Measurements from ENCODE around the gene LRPPRC.
"Not testable (repeated sequence)": the region's sequence is repeated elsewhere in the genome, so short reads cannot be mapped to it uniquely, and the experiment has no call there.

LRPPRC gene

DNA sequence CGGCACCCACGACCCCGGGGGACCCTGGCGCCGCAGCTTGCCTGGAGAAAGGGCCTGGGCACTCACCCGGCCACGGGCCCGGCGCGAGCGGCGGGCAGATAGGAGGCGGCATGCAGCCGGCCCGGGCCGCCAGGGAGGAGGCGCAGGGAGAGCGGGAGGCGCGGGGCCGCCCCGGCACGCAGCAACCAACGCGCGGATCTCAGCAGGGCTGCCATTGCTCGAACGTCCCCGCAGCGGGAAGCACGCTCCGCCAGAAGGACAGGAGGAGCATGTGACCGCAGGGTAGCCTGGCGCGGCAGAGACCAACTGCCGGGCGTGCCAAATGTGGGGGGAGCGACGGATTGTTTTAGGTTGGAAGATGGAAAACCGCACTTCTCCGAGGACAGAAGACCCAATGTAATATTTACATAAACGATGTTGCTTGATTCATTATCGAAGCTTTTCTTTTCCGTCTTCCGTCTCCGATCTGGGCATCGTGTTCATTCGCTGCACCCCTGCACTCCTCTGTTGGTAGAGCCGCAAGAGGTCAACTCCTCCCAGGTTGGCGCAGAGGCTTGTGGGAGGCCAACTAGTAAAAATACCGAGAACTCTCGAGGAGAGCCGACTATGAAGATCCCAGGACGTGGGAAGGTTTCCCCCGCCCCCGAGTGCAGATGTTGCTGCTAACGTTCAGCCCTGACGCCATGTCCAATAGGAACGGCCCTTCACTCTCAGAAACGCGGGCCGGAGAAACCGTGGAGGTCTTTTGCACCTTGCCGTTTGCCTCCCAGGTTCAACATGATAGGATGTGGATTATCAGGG lies at the start of gene LRPPRC:
TSS of gene LRPPRC (minus strand) at position 257 of the 801 bp plus-strand sequence. CDS start at position 215, 42 bp downstream.
- in situ Hi-C loops (cut with MboI; ENCODE audit: low sequenced_read_pairs), result no loop called here

- in situ Hi-C loops (cut with MboI; ENCODE audit: low sequenced_read_pairs), result no loop called here
Measured at GRCh38 chr2:44045061-44045460, 49.3 kb upstream of the LRPPRC start.

DNA sequence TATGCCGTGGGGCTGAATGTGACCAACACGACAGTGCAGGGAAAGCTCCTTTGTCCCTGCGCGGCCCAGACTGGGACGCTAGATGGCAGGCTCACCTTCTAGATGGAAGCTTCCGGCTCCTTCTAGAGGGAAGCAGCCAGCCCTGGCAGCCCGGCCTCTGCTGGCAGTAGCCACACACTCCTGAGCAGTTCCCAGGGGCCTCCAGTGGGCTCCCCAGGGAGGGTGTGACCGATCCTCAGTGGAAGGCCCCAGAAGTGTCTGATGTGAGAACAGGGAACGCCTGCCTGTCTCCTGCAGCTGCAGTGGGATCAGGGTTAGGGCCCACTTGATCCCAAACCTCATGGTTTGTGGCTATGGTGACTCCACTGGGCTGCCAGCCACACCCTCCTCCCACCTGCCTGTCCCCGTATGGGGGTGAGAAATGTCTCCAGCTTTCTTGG lies 48.5 kb upstream of the LRPPRC start:
- in situ Hi-C loops (cut with MboI; ENCODE audit: low sequenced_read_pairs), result no loop called here

- in situ Hi-C loops (cut with MboI; ENCODE audit: low sequenced_read_pairs), result no loop called here
Measured at GRCh38 chr2:44040365-44040764, 44.6 kb upstream of the LRPPRC start.

GRCh38 chr2:44038277-44038676 lies 42.5 kb upstream of the LRPPRC start:
- in situ Hi-C loops (cut with MboI; ENCODE audit: low sequenced_read_pairs), result no loop called here

GRCh38 chr2:44037221-44037620 lies 41.4 kb upstream of the LRPPRC start:
- in situ Hi-C loops (cut with MboI; ENCODE audit: low sequenced_read_pairs), result no loop called here

DNA sequence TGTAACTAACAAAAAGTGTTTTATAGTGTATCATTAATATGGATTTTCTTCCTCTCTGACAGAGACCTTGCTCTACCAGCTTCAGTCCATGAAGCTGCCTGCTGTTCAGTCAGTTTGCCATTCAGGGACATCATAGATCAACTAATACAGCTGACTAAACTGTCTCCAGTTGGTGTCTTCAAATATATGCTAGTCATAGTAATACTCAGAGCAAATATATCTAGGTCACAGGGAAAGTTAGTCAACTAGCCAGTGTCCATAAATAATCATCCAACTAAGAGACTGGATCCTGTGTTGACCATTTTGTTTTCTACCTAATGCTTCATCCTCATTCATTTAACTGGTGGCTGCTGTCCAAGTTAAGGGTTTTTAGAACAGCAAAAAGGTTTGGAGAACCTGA lies 38.2 kb upstream of the LRPPRC start:
- in situ Hi-C loops (cut with MboI; ENCODE audit: low sequenced_read_pairs), result no loop called here

- in situ Hi-C loops (cut with MboI; ENCODE audit: low sequenced_read_pairs), result not testable (repeated sequence)
Measured at GRCh38 chr2:44027076-44027475, 31.3 kb upstream of the LRPPRC start.

GRCh38 chr2:44016282-44016681 lies 20.5 kb upstream of the LRPPRC start:
- in situ Hi-C loops (cut with MboI; ENCODE audit: low sequenced_read_pairs), result no loop called here

GRCh38 chr2:44015239-44015638 lies 19.4 kb upstream of the LRPPRC start:
- in situ Hi-C loops (cut with MboI; ENCODE audit: low sequenced_read_pairs), result no loop called here

DNA sequence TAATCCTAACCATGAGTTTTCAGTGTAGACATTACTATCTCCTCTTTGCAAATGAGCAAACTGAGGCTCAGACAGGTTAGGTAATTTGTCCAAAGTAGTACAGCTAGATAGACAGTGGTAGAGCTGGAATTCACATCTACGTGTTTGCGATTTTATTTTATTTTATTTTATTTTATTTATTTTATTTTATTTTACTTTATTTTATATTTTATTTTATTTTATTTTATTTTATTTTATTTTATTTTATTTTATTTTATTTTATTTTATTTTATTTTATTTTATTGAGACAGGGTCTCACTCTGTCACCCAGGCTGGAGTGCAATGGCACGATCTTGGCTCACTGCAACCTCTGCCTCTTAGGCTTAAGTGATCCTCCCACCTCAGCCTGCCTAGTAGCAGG lies 17.4 kb upstream of the LRPPRC start:
- in situ Hi-C loops (cut with MboI; ENCODE audit: low sequenced_read_pairs), result not testable (repeated sequence)

GRCh38 chr2:44010266-44010665 lies 14.5 kb upstream of the LRPPRC start:
- in situ Hi-C loops (cut with MboI; ENCODE audit: low sequenced_read_pairs), result no loop called here

DNA sequence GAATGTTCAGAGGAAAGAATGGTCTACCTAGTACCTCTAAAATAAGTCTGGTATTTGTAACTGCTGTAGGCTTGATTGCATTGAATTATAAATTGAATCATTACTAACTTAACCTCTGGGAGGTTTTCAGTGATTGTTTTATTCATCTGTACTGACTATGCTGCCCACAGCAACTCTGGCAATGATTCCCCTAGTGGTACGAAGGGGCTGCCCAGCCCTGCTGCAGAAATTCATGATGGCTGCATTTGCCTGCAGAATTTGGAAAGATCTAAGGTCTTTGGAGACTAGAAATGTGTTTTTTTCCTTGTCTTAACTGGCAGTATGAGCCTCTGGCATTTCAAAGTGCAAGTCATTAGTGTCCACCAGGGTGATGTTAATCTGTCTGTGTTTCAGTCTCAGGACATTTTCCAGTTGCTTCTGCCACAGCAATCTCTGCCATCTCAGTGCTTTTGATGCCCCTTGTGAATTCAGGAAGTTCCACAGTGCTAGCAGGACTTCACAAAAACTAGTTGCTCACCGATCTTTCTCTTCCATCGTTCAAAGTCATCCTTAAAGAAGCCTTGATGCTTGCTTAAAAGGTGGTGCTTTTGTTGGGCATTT lies 13.4 kb upstream of the LRPPRC start:
- in situ Hi-C loops (cut with MboI; ENCODE audit: low sequenced_read_pairs), result no loop called here

DNA sequence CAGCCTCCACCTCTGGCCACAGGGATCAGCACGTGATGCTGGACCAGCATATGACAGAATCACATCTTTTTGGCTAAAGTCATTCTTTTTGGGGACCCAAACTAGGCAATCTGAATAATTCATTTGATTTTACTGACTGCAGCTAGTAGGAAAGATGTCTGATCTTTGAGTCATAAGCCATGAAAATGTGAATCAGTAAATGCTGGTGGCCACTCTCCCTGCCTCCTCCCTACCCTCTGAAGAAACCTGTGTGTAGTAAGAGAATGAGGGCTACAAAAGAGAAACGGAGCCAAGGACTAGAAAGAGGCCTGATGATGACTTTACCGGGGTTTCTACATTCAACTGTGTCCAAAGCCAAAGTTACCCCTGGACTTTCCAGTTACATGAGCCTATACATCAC lies 10.1 kb upstream of the LRPPRC start:
- in situ Hi-C loops (cut with MboI; ENCODE audit: low sequenced_read_pairs), result no loop called here

GRCh38 chr2:44004735-44005602 lies 9.2 kb upstream of the LRPPRC start:
- in situ Hi-C loops (cut with MboI; ENCODE audit: low sequenced_read_pairs), result no loop called here

GRCh38 chr2:44001716-44002115 lies 5.9 kb upstream of the LRPPRC start:
- in situ Hi-C loops (cut with MboI; ENCODE audit: low sequenced_read_pairs), result no loop called here

DNA sequence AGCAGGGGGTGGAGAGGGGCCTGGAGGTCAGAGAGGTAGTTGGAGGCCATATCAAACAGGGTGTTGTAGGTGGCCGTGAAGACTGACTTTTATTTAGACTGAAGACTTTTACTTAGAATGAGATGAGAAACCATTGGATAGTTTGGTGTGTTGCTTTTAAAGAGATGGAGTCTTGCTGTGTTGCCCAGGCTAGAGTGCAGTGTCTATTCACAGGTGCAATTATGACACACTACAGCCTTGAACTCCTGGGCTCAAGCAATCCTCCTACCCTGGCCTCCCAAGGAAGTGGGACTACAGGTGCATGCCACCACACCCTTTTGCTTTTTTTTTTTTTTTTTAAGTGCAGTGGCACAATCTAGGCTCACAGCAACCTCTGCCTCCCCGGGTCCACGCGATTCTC lies 2.5 kb upstream of the LRPPRC start:
- in situ Hi-C loops (cut with MboI; ENCODE audit: low sequenced_read_pairs), result no loop called here

GRCh38 chr2:43993437-43993836 lies 2.4 kb downstream of the LRPPRC start:
- in situ Hi-C loops (cut with MboI; ENCODE audit: low sequenced_read_pairs), result no loop called here

DNA sequence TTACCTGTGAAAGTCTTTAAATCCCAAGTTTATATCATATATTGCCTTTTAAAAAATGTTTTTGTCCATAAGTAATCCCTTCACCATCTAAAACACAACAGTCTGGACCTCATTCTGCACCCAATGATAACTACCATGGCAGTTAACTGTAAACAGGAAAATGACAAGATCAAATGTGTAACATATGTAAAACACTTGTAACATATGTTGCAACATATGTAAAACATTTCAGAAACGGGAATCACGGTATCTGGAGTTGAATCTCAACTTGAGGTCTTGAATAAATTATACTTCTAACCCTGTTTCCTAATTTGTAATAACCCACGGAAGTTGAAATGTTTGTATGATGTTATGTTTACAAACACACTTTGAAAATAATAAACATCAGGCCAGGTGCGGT lies 6.2 kb downstream of the LRPPRC start:
- in situ Hi-C loops (cut with MboI; ENCODE audit: low sequenced_read_pairs), result no loop called here

DNA sequence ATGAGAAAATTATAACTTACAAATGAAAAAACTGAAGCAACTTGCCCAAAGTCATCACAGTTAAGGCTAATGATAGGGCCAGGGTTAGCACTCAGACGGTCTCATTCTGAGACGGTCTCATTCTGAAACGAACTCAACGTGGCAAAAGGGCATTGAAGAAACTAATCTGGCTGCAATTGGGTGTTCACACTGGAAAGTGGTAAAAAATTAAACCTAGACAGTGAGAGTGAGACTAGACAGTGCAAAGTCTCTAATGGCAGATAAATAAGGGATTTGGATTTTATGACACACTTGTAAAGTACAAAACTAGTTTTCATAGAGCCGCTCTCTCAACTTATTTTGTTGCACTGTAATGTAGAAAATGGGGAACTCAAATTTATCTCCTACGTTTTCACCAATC lies 9.2 kb downstream of the LRPPRC start:
- in situ Hi-C loops (cut with MboI; ENCODE audit: low sequenced_read_pairs), result no loop called here

- in situ Hi-C loops (cut with MboI; ENCODE audit: low sequenced_read_pairs), result no loop called here
Measured at GRCh38 chr2:43985359-43985758, 10.4 kb downstream of the LRPPRC start.

- in situ Hi-C loops (cut with MboI; ENCODE audit: low sequenced_read_pairs), result no loop called here
Measured at GRCh38 chr2:43984533-43984932, 11.3 kb downstream of the LRPPRC start.

Data from hTERT RPE-1 (cell line).